GM19463 (cell line): ENCODE measurements around the gene PIMREG.

Experiments used
- ATAC-seq: cut with Tn5 transposase; IDR thresholded peaks from one replicate; pipeline ENCODE4 v1.9.1; 2021; ENCODE audit warnings: mild to moderate bottlenecking, moderate library complexity; ENCODE audit not compliant: unreplicated experiment

Gene PIMREG

DNA sequence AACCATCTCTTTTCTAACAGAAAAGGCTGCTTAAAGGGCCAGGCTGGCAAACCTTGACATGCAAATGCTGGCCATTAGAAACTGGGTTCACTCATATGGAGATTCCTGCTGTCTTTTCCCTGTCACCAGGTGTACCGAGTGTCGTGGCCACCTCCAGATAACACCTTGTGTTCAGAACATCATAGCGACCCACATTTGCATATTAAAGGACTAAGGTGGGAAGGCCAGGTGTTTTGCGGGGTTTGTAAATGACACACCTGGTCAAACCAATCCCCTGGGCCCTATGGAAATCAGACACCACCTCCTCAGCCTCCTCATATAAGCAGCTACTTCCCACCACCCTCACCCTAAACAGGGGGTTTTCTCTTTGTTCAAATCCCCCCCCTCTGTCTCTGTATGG, 6.8 kb upstream of the PIMREG start:
- ATAC-seq, result no peak

DNA sequence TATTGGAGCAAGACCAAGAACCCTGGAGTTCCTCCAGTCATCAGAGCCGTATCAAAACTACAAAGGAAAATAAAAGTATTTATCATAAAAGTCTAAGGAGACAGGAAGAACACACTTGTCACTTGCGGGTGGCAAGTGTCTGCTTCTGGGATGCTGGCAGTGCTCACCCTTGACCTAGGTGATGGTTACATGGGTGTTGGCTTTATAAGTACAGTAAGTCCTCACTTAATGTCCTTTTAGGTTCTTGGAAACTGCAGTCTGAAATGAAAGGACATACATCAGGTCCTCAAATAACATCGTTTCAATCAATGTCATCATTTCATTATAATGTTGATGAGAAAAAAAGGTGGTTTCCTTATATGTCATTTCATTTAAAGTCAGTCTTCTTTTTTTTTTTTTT, 6.3 kb upstream of the PIMREG start:
- ATAC-seq, result no peak

DNA sequence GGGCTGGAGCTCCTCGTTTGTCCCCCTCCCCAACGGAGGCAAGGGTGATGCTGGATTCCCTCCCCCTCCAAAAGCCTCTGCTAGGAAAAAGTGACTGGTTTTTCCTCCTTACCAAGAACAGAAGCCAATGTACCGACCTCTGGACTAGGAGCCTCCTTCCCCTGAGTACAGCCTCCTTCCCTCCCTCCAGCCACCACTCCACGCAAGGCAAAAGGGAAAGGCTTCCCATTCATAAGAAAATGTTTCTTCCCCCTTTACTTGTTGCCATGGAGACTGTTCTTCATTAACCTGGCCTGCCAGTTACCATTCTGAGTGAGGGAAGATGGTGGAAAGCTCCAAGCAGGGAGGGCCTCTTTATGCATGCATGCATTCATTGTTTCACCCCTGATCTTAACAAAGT, 4.3 kb upstream of the PIMREG start:
- ATAC-seq, result no peak

DNA sequence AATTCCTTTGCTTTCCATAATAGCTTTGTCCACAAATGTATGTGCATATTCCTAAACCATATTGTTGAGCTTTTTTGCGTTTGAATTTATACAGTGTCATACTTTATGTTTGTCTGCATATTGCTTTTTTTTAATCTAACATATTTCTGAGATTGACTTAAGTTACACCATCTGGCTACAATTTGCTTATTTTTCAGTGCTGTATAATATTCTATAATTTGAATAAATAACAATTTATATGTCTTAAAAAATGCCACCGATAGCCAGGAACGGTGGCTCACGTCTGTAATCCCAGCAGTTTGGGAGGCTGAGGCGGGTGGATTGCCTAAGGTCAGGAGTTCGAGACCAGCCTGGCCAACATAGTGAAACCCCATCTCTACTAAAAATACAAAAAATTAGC, 1.5 kb upstream of the PIMREG start:
- ATAC-seq, result no peak

DNA sequence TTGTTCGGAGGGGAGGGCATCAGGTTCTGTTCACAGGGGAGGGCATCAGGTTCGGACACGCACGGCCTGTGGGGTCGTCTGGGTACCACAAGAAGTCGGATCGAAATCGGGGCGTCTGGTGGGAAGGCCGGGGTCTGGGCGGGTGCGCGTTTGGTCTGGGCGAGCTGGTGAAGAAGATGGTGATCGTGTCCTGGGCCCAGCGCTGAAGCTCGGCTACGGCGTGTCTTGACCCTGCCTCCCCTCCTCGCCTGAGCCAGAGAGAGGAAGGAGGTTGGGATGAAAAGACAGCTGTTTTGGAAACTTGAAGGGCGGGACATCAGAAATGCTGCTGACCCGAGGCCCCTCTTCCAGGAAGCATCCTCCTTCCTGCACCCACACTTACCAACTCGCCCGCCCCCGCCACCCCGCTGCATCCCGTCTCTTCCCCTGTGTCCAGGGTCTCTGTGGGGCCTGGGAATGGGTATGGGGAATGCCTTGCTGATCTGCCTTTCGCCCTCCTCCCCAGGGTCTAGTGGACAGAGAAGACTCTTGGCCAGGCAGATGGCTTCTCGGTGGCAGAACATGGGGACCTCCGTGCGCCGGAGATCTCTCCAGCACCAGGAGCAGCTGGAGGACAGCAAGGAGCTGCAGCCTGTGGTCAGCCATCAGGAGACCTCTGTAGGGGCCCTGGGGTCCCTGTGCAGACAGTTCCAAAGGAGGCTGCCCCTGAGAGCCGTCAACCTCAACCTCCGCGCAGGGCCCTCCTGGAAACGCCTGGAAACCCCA, 498 bp downstream of the PIMREG start:
- no peak for ATAC-seq

DNA sequence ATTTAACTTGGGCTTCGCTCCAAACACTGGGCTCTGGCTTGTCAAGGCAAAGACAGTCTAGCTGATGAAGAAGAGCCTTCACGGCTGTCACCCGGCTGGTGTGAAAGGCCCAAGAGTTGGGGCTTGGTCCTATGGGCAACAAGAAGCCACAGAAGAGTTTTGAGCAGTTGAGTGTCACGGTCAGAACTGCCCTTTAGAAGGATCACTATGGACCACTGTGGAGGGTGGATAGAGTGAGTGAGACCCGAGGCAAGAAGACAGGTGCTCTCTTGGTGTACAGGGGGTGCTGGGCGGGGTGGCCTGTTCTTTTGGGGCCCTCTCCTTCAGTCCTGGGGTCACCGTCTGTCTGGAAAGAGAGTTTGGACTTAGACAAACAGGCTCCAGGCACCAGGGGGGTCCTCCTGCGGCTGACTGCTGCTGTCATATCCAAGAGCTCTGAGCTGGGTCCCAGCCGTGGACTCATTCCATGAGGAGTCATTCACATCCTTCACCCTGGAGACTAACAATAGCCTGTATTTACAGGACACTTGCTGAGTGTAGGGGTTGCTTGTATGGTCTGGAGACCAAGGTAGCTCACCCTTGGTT, 2.4 kb downstream of the PIMREG start:
- ATAC-seq, result no peak

DNA sequence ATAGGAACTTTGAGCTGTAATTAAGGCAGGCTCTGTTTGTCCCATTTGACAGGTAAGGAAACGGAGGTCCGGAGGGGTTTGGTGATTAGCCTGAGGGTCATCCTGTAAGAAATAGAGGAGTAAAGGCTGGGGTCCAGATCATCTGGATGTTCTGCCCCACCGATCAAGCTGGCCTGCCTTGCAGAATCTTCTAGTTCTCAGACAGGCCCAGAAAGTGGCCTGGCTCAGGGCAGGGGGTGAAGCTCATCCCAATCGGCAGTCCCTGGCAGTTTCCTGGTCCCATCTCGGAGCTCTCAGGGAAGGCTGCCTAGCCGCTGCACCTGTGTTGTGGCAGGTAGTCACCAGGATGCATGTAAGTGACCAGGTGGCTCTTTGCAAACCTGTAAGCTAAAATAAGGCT, 4.2 kb downstream of the PIMREG start:
- no peak for ATAC-seq

DNA sequence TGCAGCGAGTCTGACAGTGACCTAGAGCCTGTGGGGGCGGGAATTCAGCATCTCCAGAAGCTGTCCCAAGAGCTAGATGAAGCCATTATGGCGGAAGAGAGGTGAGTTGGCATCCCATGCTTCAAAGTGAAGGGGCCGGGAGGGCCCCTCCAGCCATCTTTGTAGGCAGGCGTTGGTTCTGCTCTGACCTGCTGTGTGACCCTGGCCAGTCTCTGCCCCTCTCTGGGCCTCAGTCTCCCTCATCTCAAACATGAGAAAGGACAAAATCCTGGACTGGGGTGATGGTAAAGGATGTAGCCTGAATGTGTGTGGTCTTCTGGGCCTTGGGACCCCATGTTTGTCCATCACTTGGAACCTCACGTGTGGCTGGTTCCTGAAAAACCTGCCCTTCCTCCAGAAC, 5.1 kb downstream of the PIMREG start:
- no peak for ATAC-seq

DNA sequence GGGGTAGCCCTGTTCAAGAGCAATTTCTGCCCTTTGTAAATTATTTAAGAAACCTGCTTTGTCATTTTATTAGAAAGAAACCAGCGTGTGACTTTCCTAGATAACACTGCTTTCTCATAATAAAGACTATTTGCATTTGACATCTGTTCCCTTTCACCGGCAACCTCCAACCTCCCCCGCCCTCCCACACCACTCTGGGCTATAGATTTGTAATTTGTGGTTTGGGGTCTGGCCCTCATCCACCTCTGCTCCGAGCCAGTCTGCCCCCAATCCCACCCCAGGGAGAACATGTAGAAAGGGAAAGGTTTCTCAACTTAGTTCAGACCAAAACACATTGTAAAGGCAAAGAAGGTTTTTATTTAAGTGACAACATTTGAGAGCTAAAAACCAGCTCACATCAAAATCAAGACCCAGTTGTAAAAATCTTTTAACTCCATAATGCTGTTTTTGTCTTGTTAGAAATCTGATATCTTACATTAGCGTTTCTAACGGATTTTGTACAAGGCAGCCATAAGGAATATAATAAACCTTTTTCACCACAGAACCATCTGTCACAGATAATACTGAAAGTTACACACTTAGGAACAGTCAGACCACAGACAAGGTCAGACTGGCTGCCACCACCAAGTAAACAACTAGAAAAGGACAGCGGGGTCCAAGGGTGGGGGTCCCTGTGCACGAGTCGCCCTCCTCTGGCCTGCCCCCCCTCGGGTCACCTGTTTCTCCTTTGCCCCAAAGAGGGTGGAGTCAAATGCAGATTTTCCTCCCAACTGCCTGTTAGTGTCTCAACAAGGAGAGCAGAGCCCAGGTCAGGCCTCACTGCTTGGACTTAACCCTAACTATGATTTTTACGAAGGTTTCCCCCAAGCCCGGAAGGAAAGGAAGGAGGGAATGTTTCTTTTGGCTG, 6.9 kb downstream of the PIMREG start:
- no peak for ATAC-seq

DNA sequence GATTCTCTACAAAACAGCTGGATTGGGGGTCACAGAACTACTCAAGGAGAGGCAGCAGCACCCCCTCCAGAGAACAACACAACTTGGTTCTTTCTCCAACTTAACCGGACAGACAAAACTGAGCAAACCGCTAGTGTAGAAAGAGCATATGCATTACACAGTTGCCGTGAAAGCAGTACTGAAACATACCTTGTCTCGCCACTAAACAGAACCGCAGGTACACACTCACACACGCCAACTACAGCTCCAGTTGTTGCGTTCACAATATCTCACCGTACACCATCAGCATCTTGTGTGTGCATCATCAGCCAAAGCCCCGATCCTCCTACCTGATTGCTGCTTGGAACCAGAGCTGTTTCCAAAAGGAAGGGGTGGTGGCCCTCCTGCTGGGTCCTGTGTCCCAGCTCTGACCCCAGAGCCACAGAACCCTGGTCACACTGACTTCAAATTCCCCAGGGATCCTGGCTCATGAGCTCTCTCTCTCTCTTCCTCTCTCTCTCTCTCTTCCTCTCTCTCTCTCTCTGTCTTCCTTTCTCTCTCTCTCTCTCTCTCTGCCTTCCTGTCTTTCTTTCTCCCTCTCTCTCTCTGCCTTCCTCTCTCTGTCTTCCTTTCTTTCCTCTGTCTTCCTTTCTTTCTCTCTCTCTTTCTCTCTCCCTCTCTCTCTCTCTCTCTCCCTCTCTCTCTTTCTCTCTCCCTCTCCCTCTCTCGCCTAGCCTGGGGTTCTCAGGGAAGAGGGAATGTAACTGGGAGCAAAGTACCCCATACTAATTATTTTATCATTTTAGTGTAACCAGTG, 8.4 kb downstream of the PIMREG start:
- ATAC-seq, result no peak

DNA sequence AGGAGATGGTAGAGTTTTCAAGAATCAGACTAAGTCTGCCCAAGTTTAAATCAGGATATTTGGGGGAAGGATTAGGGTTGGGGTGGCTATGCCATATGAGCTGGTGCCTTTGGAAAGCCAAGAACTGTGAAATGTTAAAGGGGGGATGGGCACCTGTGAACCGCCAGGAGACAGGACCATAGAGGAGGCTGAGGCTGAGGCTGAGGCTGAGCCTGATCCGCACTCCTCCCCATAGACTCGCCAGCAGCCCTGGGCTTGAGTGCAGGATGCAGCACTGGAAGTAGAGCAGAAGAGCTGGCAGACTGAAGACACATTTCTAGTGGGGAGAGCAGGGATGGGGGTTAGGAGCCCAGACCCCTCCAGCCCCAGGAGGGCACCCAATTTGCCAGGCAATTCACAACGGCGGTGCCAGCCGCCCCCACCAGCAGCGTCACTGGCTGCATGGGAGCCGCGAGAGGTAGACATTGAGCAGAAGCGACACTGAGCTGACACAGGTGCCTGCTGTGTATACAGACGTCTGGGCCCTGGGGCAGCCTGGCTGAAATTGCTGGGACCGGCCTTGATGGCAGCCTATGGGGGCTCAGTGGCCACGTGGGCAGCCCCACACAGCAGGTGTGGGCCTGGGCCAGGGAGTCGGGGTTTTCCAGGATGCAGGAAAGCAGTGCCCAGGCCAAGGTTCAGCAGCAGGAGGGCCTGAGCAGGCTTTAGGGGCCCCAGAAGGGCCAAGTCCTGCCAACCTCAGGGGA, 9.2 kb downstream of the PIMREG start:
- ATAC-seq, result no peak

DNA sequence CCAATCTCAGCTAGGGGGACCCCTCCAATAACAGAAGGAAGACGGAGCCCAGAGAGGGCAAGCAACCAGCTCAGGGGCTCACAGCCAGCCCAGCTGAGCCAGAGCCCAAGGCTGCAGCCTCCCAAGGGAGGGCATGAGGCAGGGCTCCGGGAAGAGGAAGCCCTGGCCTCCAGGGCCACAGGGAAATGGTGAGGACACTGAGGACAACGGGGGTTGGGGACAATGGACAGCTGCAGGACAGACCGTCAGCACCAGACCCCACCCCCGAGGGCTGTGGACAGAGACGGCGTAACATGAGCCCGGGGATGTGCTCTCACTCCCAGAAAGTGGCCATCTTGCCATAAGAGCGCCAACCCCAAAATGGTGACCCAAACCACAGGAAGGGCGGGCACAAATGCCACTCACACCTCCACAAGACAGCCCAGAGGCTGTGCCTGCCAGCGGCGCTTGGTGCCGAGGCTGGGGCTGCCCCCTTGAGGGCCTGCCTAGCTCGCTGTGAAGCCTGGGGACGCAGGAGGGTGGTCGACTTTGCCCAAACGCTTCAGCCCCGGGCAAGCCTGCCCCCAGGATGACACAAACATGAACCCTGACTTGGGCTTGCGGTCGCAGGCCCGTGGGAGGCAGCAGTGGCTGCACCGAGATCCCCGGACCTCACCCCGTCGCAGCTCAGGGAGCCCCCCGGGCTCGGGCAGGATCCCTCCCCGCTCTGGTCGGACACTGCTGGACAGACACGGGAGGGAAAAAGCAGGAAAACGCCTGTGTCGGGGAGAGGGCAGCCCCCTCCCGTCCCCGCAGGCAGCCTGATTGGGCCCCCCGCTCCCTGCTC, 10.5 kb downstream of the PIMREG start:
- no peak for ATAC-seq

DNA sequence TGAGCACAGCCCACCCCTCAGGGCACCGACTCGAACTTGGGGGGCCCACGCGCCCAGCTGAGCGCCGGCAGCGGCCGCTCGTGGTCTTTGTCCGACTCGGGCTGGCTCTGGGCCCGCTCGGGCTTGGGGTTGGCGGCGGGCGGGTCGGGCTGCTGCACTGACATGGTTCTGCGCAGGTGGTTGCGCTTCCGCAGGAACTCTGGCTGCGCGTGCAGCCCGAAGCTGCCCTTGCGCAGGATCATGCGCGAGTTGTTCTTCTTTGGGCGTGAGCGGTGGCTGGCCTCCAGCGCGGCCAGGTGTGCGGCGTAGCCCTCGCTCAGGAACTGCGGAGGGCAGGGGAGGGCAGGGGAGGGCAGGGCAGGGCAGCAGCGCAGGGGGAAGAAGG, 11.1 kb downstream of the PIMREG start:
- ATAC-seq, result no peak

DNA sequence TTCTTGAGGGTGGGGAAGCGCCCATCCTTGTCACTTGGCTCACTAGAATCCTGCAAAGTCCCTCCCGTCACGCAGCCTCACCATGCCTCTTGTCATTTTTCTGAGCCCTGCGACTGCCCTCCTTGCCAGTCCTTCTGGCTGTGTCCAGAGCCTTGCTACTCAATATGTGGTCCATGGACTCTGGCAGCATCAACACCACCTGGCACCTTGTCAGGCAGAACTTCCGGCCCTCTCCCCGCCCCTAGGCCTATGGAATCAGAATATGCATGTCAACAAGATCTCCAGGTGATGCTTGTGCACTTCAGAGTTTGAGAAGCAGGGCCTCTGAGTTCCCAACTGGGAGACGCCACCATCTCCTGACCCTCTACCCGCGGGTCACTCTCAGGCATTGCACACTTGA, 12.1 kb downstream of the PIMREG start:
- ATAC-seq, result no peak

DNA sequence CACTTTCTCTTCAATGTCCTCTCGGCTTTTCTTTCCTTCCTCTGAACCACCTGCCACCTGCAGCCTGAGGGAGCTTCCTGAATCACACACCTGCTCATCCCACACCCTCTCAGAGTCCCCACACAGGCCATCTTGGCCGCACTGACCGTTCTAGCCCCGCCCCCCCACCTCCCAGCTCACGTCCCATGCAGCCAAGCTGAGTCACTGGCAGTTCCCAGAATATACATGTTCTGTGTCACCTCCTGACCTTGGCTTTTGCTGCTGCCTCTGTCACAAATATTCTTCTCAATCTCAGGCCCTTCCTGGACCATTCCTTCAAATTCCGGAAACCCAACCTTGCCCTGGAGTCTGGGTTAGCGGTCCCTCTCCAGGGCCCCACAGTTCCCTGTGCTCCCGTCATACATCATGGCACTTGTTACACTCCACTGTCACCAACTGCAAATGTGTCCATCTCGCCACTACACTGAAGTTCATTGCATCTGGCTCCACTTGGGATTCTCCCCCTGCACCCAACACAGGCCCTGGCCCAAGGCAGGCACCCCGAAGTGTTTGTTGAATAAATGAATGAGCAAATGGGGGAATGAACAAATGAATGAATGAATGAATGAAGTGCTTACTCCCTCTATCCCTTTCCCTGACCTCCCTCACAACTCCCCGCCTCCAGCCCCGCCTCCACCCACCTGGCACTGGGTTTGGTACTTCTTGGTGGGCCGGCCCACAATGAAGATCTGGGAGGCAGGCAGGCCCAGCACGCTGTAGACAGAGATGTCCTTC, 12.8 kb downstream of the PIMREG start:
- ATAC-seq, result no peak

DNA sequence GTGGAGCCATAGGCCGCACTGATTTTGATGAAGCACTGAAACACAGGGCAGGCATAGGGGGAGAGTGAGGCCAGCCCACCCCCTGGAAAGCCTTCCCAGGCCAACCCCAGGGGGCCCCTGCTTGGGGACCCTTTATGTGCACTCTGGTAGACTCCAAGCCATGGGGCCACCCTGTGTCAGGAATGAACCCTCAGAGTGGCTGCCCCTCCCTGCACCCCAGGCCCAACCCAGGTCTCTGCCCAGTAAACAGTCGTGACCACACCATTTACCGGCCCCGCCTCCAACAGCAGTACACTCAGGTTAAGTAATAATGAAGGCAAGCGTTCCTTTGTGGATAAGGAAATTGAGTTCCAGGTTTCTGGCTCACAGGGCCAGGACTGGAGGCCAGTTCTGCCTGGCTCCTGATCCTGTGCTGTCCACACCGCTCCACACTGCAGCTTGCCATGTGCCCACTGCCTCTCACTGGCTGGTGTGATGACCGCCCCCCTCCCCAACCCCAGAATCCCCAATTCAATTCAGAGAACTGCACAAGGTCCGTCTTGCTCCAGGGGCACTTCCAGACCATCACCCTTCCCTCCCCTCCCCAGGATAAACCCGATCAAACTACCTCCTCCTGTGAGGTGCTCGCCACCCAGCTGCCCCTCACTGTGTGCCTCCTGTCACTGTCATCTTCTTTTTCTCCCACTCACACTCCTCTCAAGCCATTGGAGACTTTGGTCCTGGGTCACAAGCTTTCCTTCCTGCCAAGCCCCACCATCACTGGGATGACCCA, 13.6 kb downstream of the PIMREG start:
- no peak for ATAC-seq

DNA sequence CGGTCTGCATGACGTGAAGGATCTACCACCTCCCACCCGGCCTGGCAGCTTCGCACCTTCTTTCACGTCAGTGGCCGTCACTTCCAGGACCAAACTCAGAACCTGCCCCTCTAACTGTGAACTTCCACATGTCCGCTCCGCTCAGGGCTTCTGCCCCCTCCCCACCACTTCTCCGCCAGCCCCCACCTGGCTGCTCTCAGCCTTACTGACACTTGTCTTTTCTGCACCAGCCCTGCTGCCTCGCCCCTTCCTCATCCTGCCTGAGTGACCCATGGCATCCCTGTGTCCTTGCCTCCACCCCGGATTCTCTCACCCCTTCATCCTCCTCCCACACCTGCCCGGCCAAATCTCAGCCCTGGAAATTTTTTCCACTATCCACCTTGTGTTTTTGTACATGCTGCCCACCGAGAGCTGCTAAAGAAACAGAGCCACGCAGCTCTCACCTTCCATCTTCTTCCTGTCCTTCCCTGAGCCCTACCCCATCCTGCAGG, 14.2 kb downstream of the PIMREG start:
- no peak for ATAC-seq
